ENCODE data around the gene NPPA. TPM values are rescaled to one million over a fixed set of nuclear protein-coding genes. Genes with fewer than 3 reads are reported as not detected.

NPPA gene
- not detected in 5 replicates for total RNA-seq (2022; extraction: Qiagen RNA extraction)

GRCh38 chr1:11847667-11848372 lies at the start of gene NPPA:
TSS of gene NPPA (minus strand) at chr1:11847783. CDS start at chr1:11847684, 99 bp downstream.

GRCh38 chr1:11858613-11858967 lies 11.0 kb upstream of the NPPA start, which contains the start of gene NPPB:
TSS of gene NPPB (minus strand) at chr1:11858945. CDS start at chr1:11858833, 112 bp downstream.

GRCh38 chr1:11805422-11806306 lies 41.9 kb downstream of the NPPA start, which contains the start of the genes CLCN6 and MTHFR:
TSS of gene CLCN6 (plus strand) at chr1:11806191. CDS start at chr1:11806263, 72 bp downstream.
TSS of gene MTHFR (minus strand) at chr1:11805964. CDS start at chr1:11803116, 2,848 bp downstream.

Other genes with a start within 250 kb of the NPPA start
- 6.4 to 11.2 TPM (median 9.0 TPM) in 5 replicates for gene FBXO2, start 193.4 kb downstream of the NPPA start, total RNA-seq (2022; extraction: Qiagen RNA extraction)
- 14.0 to 21.5 TPM (median 18.2 TPM) in 5 replicates for gene FBXO44, start 192.9 kb downstream of the NPPA start, total RNA-seq (2022; extraction: Qiagen RNA extraction)
- gene FBXO6, start 183.6 kb downstream of the NPPA start, total RNA-seq (2022; extraction: Qiagen RNA extraction), result 6.7 to 9.6 TPM (median 8.6 TPM) in 5 replicates
- 43.6 to 58.9 TPM (median 54.1 TPM) in 5 replicates for gene MAD2L2, start 166.6 kb downstream of the NPPA start, total RNA-seq (2022; extraction: Qiagen RNA extraction)
- gene DRAXIN, start 156.1 kb downstream of the NPPA start, total RNA-seq (2022; extraction: Qiagen RNA extraction), result 0.07 to 0.17 TPM (median 0.08 TPM) in 5 replicates
- 73.2 to 113 TPM (median 102 TPM) in 5 replicates for gene AGTRAP, start 111.6 kb downstream of the NPPA start, total RNA-seq (2022; extraction: Qiagen RNA extraction)
- 0.09 TPM in 1 of 5 replicates, not detected in the others for gene C1orf167, start 85.6 kb downstream of the NPPA start, total RNA-seq (2022; extraction: Qiagen RNA extraction)
- gene MTHFR, start 41.8 kb downstream of the NPPA start, total RNA-seq (2022; extraction: Qiagen RNA extraction), result 3.8 to 5.2 TPM (median 4.3 TPM) in 5 replicates
- 4.6 to 7.8 TPM (median 6.3 TPM) in 5 replicates for gene CLCN6, start 41.6 kb downstream of the NPPA start, total RNA-seq (2022; extraction: Qiagen RNA extraction)
- gene NPPB, start 11.2 kb upstream of the NPPA start, total RNA-seq (2022; extraction: Qiagen RNA extraction), result 0.47 TPM in 1 of 5 replicates, not detected in the others
- gene KIAA2013, start 78.6 kb upstream of the NPPA start, total RNA-seq (2022; extraction: Qiagen RNA extraction), result 28.8 to 49.5 TPM (median 47.7 TPM) in 5 replicates
- 69.8 to 85.5 TPM (median 83.1 TPM) in 5 replicates for gene PLOD1, start 86.9 kb upstream of the NPPA start, total RNA-seq (2022; extraction: Qiagen RNA extraction)
- gene MFN2, start 132.7 kb upstream of the NPPA start, total RNA-seq (2022; extraction: Qiagen RNA extraction), result 31.1 to 35.1 TPM (median 34.7 TPM) in 5 replicates
- gene MIIP, start 171.7 kb upstream of the NPPA start, total RNA-seq (2022; extraction: Qiagen RNA extraction), result 10.9 to 18.9 TPM (median 15.2 TPM) in 5 replicates
- 0.06 to 0.12 TPM (median 0.08 TPM) in 5 replicates for gene TNFRSF8, start 215.5 kb upstream of the NPPA start, total RNA-seq (2022; extraction: Qiagen RNA extraction)